ENCODE data around the gene TAL2.

Gene TAL2

GRCh38 chr9:105697871-105698270, 35.6 kb downstream of the TAL2 start:
- TF ChIP-seq FOXP2 (optimal IDR thresholded peaks at IDR 0.05; ENCODE audit: borderline replicate concordance, extremely low read depth, extremely low read length, insufficient read depth): no peak
- TF ChIP-seq TAF1 (IDR thresholded peaks at IDR 0.05; ENCODE audit: borderline replicate concordance, insufficient read depth, low read length): no peak
- TF ChIP-seq SIN3A (IDR thresholded peaks at IDR 0.05; ENCODE audit: borderline replicate concordance, insufficient read depth, low read length): no peak
- TF ChIP-seq REST (IDR thresholded peaks at IDR 0.05; ENCODE audit: insufficient read depth in 1 of 2, low read depth in 2 of 2, low read length in 2 of 2): no peak
- TF ChIP-seq POLR2AphosphoS5 (IDR thresholded peaks at IDR 0.05; ENCODE audit: low read depth, low read length): no peak

- TF ChIP-seq SIN3A (IDR thresholded peaks at IDR 0.05; ENCODE audit: borderline replicate concordance, insufficient read depth, low read length) (no peak), REST (IDR thresholded peaks at IDR 0.05; ENCODE audit: insufficient read depth in 1 of 2, low read depth in 2 of 2, low read length in 2 of 2) (no peak), POLR2AphosphoS5 (IDR thresholded peaks at IDR 0.05; ENCODE audit: low read depth, low read length) (no peak), TAF1 (IDR thresholded peaks at IDR 0.05; ENCODE audit: borderline replicate concordance, insufficient read depth, low read length) (no peak), FOXP2 (optimal IDR thresholded peaks at IDR 0.05; ENCODE audit: borderline replicate concordance, extremely low read depth, extremely low read length, insufficient read depth) (no peak)
Observed at GRCh38 chr9:105698348-105698870, 36.2 kb downstream of the TAL2 start.

GRCh38 chr9:105700668-105701067, 38.4 kb downstream of the TAL2 start:
- TF ChIP-seq SIN3A (IDR thresholded peaks at IDR 0.05; ENCODE audit: borderline replicate concordance, insufficient read depth, low read length) (no peak), POLR2AphosphoS5 (IDR thresholded peaks at IDR 0.05; ENCODE audit: low read depth, low read length) (no peak), REST (IDR thresholded peaks at IDR 0.05; ENCODE audit: insufficient read depth in 1 of 2, low read depth in 2 of 2, low read length in 2 of 2) (no peak), FOXP2 (optimal IDR thresholded peaks at IDR 0.05; ENCODE audit: borderline replicate concordance, extremely low read depth, extremely low read length, insufficient read depth) (no peak), TAF1 (IDR thresholded peaks at IDR 0.05; ENCODE audit: borderline replicate concordance, insufficient read depth, low read length) (no peak)

GRCh38 chr9:105701145-105701544, 38.9 kb downstream of the TAL2 start:
- no peak for TF ChIP-seq REST (IDR thresholded peaks at IDR 0.05; ENCODE audit: insufficient read depth in 1 of 2, low read depth in 2 of 2, low read length in 2 of 2)
- TF ChIP-seq TAF1 (IDR thresholded peaks at IDR 0.05; ENCODE audit: borderline replicate concordance, insufficient read depth, low read length): no peak
- no peak for TF ChIP-seq FOXP2 (optimal IDR thresholded peaks at IDR 0.05; ENCODE audit: borderline replicate concordance, extremely low read depth, extremely low read length, insufficient read depth)
- TF ChIP-seq SIN3A (IDR thresholded peaks at IDR 0.05; ENCODE audit: borderline replicate concordance, insufficient read depth, low read length): no peak
- TF ChIP-seq POLR2AphosphoS5 (IDR thresholded peaks at IDR 0.05; ENCODE audit: low read depth, low read length): no peak

- TF ChIP-seq REST (IDR thresholded peaks at IDR 0.05; ENCODE audit: insufficient read depth in 1 of 2, low read depth in 2 of 2, low read length in 2 of 2) (no peak), FOXP2 (optimal IDR thresholded peaks at IDR 0.05; ENCODE audit: borderline replicate concordance, extremely low read depth, extremely low read length, insufficient read depth) (no peak), SIN3A (IDR thresholded peaks at IDR 0.05; ENCODE audit: borderline replicate concordance, insufficient read depth, low read length) (no peak), TAF1 (IDR thresholded peaks at IDR 0.05; ENCODE audit: borderline replicate concordance, insufficient read depth, low read length) (no peak), POLR2AphosphoS5 (IDR thresholded peaks at IDR 0.05; ENCODE audit: low read depth, low read length) (no peak)
Observed at GRCh38 chr9:105702207-105702606, 40.0 kb downstream of the TAL2 start.

Measured in PFSK-1 (cell line).